Fibroblast of peridontal ligament (primary cell): Measurements from ENCODE around the gene TMEM273.
A peak's percentile ranks its signal among the peaks of the same experiment; 100 is the strongest.

Source experiments
- DNase-seq: peaks from one replicate; pipeline ENCODE4 v3.0.0-alpha.2; 2010; ENCODE audit errors: extremely low read depth

TMEM273 gene

GRCh38 chr10:49116509-49117375 lies 71.4 kb downstream of the TMEM273 start:
- no peak for DNase-seq

GRCh38 chr10:49115796-49116508 lies 72.2 kb downstream of the TMEM273 start:
- DNase-seq, result no peak

- peak; percentile 65 for DNase-seq
Observed at GRCh38 chr10:49115015-49115795, 73.0 kb downstream of the TMEM273 start, which contains the start of gene VSTM4. Gene VSTM4 (minus strand): TSS chr10:49115522. CDS start chr10:49115485, 37 bp downstream.

- no peak for DNase-seq
Observed at GRCh38 chr10:49114718-49115014, 73.5 kb downstream of the TMEM273 start.

DNA sequence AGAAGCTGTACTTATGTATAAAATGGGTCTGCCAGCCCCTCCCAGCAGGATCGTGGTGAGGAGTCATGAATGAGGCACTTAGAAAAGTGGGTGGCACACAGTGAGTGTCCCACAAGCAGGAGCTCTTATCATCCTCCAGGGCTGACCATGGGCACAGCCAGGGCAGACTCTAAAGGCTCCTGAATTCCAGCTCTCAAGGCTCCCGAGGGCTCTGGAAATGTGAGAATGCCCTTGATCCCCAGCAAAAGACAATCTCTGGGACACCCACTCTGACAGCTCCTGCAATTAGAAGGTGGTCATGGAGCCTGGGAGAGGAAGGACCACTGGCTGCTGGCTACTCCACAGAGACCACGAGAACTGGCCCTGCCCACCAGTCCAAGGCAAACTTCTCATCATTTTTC lies 74.5 kb downstream of the TMEM273 start:
- DNase-seq, result no peak

GRCh38 chr10:49112851-49113250 lies 75.3 kb downstream of the TMEM273 start:
- DNase-seq, result no peak

DNA sequence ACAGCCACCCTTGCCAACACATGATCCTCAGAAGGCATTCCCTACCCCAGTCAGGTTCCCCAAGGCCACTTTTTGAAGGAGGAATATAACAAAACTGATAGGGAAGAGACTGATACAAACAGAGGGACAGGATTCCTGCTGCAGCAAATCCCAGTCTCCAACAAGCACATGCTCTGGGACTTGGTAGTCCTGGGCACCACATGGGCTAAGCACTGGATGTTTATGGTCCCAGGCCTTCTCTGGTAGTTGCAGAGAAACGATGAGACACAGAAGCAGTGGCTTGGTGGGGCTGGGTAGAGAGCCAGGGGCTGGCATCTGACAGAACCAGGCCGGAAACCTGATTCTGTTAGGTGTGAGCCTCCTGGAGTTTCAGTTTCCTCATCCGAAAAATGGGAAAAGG lies 76.1 kb downstream of the TMEM273 start:
- DNase-seq, result no peak

GRCh38 chr10:49111320-49111698 lies 76.9 kb downstream of the TMEM273 start:
- DNase-seq, result no peak

DNA sequence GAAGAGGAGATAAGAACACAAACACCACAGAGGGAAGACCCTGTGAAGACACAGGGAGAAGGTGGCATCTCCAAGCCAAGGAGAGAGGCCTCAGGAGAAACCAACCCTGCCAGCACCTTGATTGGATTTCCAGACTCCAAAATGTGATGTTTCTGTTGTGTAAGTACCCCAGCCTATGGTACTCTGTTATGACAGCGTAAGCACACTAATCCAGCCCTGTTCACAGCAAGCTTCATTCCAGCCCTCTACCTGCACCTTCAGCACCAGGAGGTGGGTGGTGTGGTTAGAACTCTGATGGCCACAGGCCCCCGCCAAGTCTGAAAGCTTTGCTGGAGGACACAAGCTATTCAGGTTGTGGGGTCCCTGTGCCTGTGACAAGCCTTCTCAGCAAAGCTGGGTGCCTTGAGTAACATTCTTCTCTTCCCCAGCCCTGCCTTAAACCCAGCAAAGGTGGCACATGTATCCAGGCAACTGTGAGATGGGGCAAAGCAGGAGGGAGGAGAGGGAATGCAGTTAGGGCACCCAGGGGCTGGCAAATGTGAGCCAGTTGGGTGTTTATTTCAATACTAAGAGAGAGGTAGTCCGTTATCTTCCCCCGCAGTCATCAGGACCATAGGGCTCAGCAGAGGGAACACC lies 77.4 kb downstream of the TMEM273 start:
- no peak for DNase-seq

DNA sequence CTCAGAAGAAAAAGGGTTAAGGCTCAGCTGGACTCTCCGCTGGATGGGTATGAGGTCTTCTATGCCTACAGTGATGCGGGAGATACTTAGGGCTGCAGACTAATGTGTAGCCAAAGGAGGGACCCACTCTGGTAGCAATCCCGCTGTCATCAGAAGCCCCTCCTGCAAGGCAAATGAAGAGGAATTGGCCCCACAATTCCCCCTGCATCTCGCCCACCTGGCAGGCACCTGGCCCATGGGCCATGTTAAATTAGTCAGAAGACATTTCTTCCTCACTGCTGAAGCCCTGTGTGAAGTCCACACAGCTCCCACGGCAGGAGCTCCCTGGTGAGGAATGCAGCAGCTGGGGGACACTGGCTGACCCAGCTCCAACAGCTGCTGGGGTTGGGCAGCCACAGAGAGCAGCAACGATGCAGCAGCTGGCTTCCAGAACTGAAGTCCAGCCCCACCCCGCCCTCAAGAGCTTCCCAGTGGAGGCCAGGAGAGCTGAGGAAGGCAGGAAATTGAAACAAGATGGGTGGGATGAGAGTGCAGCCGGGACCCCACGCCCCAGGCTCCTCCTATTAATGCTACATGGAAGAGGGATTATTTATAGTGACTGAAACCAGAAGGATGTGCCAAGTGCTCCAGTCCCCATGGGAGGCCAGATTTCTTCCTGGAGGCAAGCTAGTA lies 78.4 kb downstream of the TMEM273 start:
- DNase-seq, result peak; percentile 87

DNA sequence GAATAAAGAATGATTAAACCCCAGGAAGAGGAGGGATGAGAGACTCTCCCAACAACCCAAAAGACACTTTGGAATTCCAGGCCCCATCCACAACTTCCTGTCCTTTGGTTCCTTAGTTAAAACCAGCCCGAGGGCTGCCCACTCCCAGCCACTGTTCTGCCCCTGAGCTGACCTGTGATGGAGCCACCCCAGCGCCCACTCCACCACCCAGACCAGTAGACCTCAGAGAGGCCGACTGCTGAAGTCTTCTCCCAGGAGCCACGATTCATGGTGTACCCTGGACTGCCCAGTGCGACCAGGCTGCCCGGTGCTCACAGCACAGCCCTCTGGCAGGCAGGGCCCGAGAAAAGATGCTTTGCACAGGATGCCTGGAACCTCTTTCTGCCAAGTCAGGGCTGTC lies 79.5 kb downstream of the TMEM273 start:
- DNase-seq, result no peak

DNA sequence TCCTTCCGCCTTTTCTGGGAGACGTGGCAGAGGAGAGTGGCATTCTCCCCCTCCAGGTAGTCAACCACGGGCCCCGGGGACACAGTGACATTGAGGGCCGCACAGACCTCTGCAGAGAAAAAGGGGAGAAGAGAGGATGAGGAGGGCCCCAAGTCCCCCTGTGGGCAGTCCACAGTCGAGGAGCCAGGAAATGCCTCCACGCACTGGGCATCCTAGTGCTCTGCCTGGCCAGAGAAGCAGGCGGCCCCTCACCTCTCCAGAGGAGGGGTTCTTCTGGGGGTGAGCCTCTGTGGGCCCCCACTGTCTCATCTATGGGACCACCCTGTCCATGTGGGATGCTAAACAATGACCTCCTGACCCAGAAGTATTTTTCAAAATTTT lies 80.3 kb downstream of the TMEM273 start:
- no peak for DNase-seq

DNA sequence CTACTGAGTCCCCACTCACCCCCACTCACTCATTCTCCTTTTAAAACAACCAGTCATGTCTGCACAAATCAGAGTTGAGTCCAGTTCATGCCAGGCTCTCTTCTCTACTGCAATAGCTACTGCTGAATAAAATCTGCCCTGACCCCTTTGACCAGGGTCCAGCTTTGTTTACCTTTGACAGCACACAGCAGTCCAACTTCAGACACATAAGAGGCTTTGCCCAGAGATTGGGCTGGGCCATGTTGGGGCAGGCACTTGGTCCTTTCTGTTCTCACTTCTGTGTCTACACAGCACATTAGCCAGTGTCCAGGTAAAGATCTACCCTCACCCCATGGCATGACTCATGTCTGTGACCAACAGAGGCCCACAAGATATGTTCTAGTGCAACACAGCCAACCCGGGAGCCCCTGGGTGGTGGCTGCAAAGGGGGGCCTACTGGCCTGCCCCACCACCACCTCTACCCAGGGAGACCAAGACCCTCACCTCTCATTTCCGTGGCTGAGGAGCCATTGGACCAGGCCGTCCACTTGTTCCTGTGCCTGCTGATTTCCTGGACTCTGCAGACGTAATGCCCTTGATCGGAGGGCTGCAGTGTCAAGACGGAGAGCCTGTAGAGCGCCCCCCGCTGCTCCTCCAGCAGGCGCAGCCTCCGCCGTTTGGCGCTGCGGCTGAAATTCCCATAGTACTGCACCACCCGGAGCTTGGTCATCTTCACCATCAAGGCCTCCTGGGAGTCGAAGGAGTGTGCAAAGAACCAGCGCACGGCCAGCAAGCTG lies 80.9 kb downstream of the TMEM273 start:
- DNase-seq, result no peak

DNA sequence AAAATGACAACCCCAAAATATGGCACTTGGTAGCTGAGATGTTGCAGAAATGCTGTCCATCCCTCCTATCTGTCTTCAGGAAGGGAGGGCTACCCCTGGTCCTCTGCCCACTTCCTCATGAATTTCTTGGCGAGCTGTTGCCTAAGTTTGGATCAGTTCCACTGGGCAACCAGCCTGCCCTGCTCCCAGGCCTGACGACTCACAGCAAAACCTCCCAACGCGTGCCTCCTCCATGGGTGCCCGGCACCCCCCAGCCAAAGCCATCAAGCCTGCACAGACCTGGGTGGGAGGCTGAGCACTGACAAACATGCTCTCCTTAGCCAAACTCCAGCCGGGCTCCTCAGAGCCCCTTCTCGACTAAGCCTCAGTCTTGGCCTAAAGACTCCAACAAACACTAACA lies 81.7 kb downstream of the TMEM273 start:
- DNase-seq, result peak; percentile 47

- no peak for DNase-seq
Observed at GRCh38 chr10:49105076-49105475, 83.1 kb downstream of the TMEM273 start.
